GM19351 (cell line): ENCODE data around the gene BHMT.

Experiments
- ATAC-seq: cut with Tn5 transposase; IDR thresholded peaks from one replicate; pipeline ENCODE4 v1.9.1; 2021; ENCODE audit warnings: mild to moderate bottlenecking, moderate library complexity; ENCODE audit not compliant: unreplicated experiment

The BHMT gene, protein sequence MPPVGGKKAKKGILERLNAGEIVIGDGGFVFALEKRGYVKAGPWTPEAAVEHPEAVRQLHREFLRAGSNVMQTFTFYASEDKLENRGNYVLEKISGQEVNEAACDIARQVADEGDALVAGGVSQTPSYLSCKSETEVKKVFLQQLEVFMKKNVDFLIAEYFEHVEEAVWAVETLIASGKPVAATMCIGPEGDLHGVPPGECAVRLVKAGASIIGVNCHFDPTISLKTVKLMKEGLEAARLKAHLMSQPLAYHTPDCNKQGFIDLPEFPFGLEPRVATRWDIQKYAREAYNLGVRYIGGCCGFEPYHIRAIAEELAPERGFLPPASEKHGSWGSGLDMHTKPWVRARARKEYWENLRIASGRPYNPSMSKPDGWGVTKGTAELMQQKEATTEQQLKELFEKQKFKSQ

DNA sequence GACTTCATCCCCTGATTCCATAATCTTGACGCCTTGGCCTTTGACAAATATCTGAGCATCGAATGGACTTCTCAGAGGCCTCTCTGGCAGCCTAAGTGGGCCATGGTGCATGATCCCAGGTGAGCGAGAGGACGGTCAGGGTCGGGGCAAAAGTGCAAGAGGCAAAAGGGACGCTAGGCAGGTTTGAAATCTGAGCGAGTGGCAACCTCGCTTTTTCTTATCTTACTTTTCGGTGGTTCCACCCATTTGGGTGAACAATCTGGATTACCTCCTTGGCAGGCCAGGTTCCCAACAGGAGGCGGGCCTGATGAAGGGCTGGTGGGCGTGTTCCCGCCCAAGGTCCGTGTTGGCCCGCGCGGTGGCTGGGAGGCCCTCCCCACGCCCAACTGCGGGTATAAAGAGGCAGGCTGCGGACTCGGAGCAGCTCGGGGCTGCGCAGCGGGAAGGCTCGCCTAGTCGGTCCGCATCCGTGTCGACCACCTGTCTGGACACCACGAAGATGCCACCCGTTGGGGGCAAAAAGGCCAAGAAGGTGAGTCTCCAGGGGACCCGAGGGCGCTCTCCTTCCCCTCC is at the start of gene BHMT:
BHMT (plus strand) TSS at position 423 of the 573 bp plus-strand sequence; CDS start at position 500, 77 bp downstream.
- ATAC-seq, result no peak

DNA sequence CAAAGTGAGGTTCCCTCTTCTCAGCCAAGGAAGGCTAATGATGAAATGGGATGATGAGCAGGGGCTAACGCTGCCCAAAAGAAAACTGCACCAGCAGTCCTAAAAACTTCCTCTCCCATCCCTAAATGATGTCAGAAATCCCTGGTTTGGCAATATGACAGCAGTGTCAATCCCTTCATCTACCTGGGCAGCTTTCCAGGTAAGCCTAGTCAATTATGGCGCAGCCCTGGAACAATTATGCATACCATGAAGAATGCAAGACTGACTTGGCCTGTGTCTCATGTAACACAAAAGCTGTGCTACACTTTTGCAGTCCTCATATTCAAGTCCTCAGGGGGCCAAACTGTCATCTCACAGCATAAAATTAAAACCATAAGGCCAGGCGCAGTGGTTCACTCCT is 49.2 kb upstream of the BHMT start:
- ATAC-seq, result no peak

DNA sequence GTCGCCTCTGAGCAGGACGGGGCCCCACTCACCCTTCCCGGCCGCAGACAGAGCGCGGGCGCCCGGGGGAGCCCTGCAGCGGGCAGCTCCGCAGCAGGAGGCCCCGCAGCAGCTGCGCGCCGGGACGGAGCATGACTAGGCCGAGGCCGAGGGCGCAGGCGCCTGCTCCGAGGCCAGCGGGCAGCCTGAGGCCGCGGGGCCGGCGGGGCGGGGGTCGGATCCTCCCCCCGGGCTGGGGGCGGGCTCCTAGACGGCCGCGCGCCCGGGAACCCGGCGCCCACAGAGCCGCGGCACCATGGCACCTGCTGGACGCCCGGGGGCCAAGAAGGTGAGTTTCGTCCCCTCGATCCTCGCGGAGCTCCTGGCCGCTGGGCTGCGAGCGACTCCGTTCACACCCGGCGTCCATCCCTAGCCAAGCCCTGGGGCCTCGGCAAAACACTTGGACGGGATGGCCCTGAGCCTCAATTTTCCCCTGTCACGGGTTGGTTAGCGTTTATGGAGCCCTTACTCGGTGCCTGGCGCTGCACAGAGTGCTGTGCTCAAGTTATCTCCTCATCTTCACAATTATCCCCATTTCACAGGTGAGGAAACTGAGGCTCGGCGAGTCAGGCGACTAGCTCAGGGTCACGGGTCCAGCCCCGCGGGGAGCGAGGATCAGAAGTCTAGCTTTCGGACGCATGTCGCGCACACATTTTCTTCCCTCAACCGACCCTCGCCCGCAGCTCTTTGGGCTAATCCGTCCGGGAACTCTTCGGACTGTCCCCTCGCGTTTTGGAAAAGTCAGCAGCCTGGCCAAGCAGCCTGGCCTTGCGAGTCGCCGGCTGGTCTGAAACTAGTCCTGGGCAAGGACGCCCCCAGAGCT is 41.9 kb upstream of the BHMT start, which contains the start of the genes BHMT2 and DMGDH:
BHMT2 (plus strand) TSS at position 280 of the 862 bp plus-strand sequence; CDS start at position 296, 16 bp downstream.
DMGDH (minus strand) TSS at position 187 of the 862 bp plus-strand sequence; CDS start at position 133, 54 bp downstream.
- no peak for ATAC-seq

DNA sequence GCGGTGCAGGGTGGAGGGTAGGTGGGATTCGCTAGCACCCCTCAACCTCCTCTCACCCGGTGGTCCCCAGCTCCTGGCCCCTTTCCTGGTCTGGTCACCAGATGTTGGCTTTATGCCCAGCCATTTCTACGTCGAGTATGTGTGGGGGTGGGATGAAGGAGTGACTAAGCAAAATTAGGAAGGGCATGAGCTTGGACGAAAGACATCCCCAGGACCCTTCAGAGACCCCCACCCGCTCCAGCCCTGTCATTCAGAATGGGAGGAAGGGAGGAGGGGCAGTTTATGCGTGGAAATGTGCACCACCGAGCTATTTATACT is 41.3 kb upstream of the BHMT start:
- no peak for ATAC-seq

DNA sequence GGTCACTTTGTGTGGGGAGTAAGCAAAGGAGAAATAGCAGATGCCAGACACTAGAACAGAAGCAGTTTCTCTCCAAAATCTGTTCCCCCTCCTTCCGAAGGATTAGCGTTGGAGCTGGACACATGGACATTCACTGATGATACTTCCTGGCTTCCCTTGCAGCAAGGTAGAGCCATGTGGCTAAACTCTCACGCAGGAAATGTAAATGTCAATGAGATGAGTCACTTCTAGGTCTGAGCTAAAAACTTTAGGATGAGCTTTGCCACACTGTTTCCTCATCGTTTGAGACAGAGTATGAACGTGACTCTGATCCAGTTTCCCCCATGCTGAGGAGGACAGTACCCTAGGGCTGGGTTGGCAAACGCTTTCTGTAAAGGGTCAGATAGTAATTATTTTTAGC is 37.0 kb upstream of the BHMT start:
- no peak for ATAC-seq

DNA sequence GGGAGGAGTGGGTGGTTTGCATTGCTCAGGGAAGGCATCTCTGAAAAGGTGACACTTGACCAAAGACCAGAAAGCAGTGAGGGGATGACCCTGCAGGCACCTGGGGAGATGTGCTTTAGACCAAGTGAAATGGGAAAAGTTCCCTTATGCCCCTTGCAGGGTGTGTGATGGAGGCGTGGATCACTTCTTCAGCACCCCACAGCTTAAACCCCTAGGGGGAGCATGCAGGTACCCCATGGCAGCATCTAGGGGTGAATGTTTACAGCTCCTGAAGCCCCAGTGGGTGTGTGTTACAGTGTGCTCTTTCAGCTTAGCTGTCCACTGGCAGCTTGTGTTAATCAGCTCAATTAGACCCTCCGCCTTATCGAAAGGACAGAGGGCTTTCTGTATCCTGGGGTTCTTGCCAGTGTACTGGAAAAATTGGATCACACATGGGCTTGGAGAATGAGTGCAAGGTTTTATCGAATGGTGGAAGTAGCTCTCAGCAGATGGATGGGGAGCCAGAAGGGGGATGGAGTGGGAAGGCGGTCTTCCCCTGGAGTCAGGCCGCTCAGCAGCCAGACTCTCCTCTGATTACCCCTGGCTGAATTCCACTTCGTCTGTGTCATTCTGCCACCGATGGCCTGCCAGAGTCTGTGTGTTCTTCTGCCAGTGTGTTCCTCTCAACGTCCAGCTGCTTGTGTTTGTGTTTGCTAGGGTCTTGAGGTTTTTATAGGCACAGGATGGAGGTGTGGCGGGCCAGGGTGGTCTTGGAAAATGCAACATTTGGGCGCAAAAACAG is 35.8 kb upstream of the BHMT start:
- ATAC-seq, result no peak

DNA sequence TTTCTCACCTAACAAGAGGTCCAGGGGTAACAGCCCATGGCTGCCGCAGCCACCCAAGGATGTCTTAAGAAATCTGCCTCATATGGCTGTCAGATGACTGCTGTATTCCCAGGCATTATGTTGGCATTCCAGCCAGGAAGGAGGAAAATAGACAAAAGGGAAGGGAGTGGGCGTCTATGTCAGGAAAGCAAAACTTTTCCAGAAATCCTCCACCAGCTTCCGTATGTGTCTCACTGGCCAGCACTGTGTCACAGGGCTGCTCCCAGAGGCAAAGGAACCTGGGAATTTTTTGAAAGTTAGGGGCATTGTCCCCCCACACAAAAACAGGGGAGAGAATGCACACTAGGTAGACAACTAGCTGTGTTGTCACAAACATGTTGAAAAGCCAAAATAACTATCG is 34.8 kb upstream of the BHMT start:
- no peak for ATAC-seq

DNA sequence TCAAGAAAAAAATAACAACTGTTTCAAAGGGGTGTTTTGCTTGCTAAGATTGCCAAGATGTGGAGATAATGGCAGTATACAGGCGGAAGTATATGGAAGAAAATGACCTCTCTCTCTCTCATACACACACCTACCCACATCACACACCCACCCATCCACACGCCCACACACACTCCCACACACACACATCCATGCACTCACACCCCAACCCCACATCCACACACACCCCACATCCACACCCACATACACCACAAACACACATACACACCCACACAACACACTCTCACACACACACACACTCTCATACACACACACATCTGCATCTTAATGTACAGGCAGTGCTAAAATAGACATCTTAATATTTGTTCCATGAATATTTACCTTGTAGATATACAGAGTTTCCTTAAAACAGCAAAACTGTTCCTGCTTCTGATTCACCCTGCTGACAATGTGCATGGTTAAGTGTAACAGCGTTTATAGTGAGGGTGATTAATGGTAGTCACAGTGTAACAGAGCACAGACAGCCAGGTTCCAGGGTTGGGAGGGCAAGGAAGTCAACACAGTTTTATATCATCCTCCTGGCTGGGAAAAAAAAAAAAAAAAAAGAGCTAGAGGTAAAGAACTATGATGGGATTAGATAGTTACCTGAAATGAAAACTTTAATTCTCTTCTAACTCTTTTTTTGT is 33.8 kb upstream of the BHMT start:
- no peak for ATAC-seq

DNA sequence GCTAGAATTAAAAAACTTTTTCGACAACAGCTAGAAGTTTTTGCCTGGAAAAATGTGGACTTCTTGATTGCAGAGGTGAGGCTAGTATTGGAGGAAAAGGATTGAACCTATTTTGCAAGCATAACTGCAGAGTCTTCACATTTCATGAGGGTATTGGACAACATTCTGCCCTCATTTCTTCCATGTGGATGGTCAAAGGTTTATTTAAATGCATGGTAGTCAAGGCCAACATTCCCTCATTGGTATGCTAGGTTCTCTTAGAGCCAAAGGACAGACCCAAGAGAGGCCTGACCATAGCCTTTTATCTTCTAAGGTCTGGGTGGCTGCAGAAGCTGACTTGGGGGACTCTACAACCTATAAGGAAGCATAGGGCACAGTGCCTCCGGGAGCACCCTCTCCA is 30.8 kb upstream of the BHMT start:
- ATAC-seq, result no peak

DNA sequence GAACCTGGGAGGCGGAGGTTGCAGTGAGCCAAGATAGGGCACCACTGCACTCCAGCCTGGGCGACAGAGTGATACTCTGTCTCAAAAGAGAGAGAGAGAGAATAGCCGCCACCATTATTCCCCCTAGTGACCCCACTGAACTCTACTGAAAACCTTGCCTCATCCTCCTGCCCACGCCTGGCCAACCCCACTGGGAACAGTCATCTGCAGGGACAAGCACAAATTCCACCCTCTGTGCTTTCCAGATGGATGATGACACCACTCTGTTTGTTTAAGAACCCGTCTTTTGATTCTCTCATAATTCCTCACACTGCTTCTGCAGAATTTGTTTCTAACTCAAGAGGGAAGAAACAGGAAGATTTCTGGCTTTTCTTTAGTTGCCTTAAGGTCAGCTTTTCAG is 29.8 kb upstream of the BHMT start:
- no peak for ATAC-seq

DNA sequence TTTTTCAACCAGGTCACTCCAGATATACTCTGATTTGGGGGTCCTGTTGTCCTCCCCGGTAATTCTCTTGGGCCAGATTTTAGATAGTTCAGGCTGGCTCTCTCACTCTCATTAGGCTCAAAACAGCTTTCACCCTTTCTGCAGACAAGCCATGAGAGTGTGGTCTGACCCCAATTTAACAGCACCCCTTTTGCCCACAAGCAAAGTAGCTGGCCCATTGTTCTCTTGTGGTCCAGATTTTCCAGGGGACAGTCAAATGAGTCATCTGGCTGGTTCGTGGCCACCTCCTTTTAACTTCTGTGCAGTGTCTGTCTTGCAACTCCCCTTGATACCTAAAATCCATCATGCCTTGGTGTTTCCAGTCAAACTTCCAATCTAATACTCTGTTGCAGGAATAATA is 25.5 kb upstream of the BHMT start:
- ATAC-seq, result no peak

DNA sequence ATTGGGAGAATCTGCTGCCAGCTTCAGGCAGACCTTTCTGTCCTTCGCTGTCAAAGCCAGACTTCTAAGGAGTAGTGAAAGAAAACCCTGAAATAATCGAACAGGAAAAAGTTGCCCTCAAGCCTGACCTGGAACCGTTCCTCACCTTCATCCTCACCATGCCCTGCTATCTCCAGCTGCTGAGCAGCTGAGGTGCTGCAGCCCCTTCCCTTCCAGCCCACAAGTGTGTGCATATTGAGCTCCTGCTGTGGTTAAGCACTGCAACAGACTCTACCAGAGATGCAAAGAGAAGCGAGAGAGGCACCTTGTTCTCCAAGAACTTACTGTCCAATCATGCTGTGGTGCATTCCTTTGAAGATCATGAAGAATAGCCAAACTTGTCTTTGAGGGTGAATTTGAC is 23.1 kb upstream of the BHMT start:
- no peak for ATAC-seq

DNA sequence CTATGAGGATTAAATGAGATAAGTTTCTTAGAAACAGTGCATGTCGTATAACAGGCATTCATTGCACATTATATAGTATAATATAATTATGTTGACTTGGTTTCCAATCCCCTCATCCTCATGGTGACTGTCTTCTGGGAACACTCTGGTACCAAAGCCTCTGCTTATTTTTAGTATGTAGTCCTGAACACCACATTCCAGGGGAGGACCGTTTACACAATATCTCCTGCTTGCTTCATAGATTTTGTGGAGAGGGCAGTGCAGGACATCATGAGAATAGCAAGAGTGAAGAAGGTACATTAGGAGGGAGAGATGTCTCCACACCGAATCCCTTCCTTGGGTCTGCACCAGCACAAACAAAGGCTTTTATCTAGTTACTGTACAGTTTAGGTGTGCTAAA is 20.5 kb upstream of the BHMT start:
- ATAC-seq, result no peak

DNA sequence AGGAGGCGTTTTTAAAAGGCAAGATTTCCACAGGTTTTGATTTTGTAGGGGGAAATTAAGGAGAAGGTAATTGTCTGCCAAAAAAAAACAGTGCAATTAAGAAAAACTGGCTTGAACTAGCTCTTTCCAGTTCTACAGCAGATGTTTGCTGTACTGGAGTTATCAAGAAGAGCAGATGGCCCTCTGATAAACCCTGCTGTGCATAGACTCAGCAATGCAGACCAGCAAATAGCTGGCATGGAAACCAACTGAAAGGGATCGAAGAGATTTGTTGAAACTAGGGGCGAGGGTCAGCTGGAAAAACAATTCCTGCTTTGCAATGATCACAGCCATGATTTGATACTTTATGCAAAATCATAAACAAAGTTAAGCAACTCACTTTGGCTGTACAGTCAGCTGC is 17.8 kb upstream of the BHMT start:
- ATAC-seq, result no peak

DNA sequence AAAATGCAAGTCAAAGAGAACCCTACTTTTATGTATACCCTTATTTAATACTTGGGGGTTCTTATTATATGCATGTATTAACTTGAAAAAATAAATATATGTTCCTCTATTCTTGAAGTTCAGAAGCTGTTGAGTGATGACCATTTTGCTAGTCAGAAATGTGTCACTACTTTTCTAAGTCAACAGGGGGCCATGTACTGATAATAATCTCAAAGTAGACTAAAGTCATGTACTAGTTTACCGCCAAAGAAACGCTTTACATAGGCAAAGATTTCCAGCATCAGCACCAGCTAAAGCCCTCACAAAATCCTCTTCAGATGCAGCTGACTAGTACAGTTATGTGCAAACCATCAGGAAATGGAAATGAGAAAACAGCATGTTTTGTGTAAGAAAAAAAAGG is 5.7 kb upstream of the BHMT start:
- no peak for ATAC-seq

DNA sequence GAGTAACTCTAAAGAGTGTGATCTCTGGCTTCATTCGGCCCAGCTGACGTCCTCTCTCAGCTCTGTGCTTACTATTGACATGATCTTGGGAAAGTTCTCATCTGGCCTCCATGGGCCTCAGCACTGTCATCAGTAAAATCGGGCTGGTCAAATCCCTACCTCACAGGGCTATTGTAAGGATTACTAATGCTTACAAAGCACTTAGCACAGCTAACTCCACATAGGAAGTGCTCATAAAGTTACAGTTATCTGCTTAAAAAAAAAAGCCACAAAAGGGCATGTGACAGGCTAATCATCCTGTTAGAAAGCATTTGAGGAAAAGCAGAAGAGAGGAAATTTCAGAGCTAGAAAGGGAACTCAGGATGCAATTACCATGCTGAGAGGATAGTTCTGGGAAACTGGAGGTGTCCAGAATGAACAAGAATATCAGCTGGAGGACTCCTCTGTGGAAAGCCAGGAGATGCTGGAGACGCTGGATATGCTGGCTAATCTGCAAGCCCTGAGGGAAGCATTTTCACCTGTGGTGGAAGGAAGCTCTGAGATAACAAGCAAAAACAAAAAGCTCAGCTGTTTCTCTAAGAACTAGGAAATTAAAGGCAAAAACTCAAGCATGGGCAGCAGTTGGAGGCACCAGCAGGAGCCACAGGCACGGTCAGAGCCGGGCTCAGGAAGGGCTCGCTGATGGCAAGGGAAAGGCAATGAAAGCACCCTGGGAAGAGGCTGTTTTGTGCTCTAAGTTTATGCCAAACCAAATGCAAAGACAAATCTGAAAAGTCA is 4.4 kb upstream of the BHMT start:
- ATAC-seq, result no peak

DNA sequence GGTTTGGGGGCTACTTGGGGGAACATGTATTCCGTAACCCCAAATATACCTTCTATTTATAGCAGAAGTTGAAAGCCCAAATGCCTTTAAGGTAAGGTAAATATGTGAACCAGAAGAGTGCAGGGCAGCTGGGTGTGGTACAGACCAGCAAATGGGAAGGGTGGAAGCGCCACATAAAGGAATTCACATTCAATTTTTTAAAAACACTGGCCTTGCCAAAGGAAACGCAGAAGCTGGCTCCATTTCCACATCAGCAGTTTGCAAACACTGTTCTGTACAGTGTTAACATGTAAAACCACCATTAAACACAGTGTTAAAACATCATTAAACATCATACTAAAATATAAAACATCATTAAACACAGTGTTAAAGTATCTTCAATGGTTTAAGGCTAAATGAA is 3.5 kb upstream of the BHMT start:
- no peak for ATAC-seq

DNA sequence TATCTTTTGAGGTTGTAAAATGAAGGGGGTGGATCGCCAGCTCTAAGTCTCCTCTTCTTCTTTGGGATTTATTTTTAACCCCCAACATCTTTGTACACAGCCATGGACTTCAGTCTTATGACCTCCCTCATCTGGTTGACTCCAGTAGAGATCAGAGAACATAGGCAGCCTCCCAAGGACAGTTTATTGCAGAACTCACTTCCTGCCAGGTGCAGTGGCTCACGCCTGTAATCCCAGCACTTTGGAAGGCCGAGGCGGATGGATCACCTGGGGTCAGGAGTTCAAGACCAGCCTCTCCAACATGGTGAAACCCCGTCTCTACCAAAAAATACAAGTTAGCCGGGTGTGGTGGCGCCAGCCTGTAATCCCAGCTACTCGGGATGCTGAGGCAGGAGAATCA is 2.8 kb upstream of the BHMT start:
- ATAC-seq, result no peak
